Endothelial cell of umbilical vein (primary cell): ENCODE results near the gene FLRT1.

Experiments
- CTCF ChIP-seq, 2 donors: IDR thresholded peaks; 1 replicate in 1 of 2; 2 replicates in 1 of 2; pipeline ENCODE4 v1.5.1; 2011; ENCODE audit warnings: low read length in 2 of 2, mild to moderate bottlenecking in 2 of 2, moderate library complexity in 2 of 2, control low read depth in 1 of 2, inconsistent platforms in 1 of 2, low read depth in 1 of 2; ENCODE audit not compliant: insufficient read depth in 1 of 2; ENCODE audit errors: extremely low read depth in 1 of 2
- MYC ChIP-seq: IDR thresholded peaks from one replicate; pipeline ENCODE4 v1.6.1; 2011; ENCODE audit warnings: mild to moderate bottlenecking, low read depth, low read length
- POLR2A ChIP-seq: IDR thresholded peaks from 2 replicates; pipeline ENCODE4 v1.6.1; 2012; ENCODE audit warnings: low read depth, mild to moderate bottlenecking, control low read depth, low read length

DNA sequence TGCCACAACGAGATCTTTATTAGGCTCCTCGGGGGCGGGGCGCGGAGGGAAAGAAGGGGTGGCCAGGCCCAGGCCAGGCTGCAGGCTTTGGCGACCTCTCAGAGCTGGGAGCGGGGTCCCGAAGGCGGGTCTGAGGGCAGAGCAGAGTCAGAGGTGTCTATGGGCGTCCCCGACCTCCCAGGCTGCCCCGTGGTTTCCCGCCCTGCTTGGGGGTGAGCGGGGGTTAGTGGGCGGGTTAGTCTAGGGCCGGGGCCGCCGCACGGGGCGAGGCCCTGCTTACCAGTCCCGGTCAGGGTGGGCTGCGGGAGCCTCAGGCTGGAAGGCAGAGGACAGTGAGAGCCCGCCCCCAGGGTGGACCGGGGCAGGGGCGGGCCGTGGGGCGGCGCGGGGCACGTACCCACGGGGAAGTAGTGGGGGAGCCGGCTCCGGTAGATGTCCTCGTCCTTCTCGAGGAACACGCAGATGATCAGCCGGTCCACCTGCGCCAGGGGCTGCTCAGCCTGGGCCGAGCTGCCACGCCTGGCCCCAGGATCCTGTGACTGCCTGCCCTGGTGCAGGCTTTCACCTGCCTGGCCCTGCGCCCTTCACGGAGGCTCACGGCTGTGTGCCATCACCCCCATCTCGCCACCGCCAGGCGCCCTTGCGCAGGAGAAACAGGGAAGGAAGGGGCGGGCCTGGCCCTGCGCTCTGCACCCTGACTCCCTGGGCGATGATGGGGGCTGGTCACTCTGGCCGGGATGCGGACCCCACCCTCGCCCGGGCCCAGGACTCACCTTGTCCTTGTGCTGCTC is 37.0 kb upstream of the FLRT1 start:
- TF ChIP-seq MYC (no peak), POLR2A (no peak), CTCF (IDR thresholded peaks at IDR 0.05; ENCODE audit: extremely low read depth in 1 of 2, insufficient read depth in 1 of 2, low read depth in 1 of 2, low read length in 2 of 2) (no peak)
